A549 treated with dexamethasone at 1 μM for 4 hours (cell line): ENCODE data around the gene PDZK1. TPM values are rescaled to one million over a fixed set of nuclear protein-coding genes. Genes with fewer than 3 reads are reported as not detected.

Experiments
- total RNA-seq: library from RNA; stranded (reverse); fragments of 200-300 nt; extraction: Qiagen RNA extraction; gene quantifications from 5 replicates; pipeline ENCODE4 v1.2.3, GENCODE V29; 2022

The PDZK1 gene
- 0.80 to 1.5 TPM (median 1.1 TPM) in 5 replicates for total RNA-seq

GRCh38 chr1:145707183-145707867 is at the start of gene PDZK1:
Gene PDZK1 (minus strand): TSS chr1:145707368. CDS start chr1:145688021, 19,347 bp downstream.

GRCh38 chr1:145719230-145720079 is 12.3 kb upstream of the PDZK1 start, which contains the start of gene CD160:
Gene CD160 (plus strand): TSS chr1:145719499. CDS start chr1:145728328, 8,829 bp downstream.

Other genes starting within 250 kb of the PDZK1 start
- gene GPR89A, start 99.4 kb downstream of the PDZK1 start, total RNA-seq: 16.0 to 18.3 TPM (median 16.5 TPM) in 5 replicates
- not detected in 5 replicates for gene CD160, start 12.1 kb upstream of the PDZK1 start, total RNA-seq
- 12.1 to 15.0 TPM (median 13.8 TPM) in 5 replicates for gene RNF115, start 116.7 kb upstream of the PDZK1 start, total RNA-seq
- gene POLR3C, start 116.8 kb upstream of the PDZK1 start, total RNA-seq: 37.6 to 45.8 TPM (median 38.9 TPM) in 5 replicates
- 6.1 to 7.3 TPM (median 6.4 TPM) in 5 replicates for gene NUDT17, start 138.3 kb upstream of the PDZK1 start, total RNA-seq
- 34.3 to 47.3 TPM (median 43.5 TPM) in 5 replicates for gene PIAS3, start 151.7 kb upstream of the PDZK1 start, total RNA-seq
- 0.04 to 0.07 TPM (median 0.06 TPM) in 5 replicates for gene ANKRD35, start 178.5 kb upstream of the PDZK1 start, total RNA-seq
- 1.2 to 2.3 TPM (median 1.4 TPM) in 5 replicates for gene ITGA10, start 202.7 kb upstream of the PDZK1 start, total RNA-seq
- 31.5 to 39.8 TPM (median 37.6 TPM) in 5 replicates for gene PEX11B, start 211.3 kb upstream of the PDZK1 start, total RNA-seq
- 223 to 286 TPM (median 236 TPM) in 5 replicates for gene RBM8A, start 220.1 kb upstream of the PDZK1 start, total RNA-seq